Measurements from ENCODE around the gene PHF19.

PHF19 gene

DNA sequence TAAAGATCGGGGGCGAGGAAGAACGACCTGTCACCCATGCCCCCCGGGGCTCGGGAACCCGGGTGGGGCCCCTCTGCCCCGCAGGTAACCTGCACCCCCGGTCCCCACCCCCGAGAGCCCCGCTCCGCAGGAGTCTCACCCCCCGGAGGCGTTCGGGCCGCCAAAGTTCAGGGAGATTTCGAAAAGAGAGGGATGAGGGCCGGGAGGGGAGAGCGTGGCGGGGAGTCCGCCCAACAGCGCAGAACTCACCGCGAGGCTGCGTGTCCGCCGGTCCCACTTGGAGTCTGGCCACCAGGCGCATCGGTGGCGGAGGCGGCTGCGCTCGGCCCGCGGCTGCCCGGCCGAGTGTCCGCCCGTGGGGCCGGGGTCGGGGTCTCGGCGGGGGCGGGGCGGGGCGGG, at the start of gene PHF19:
Gene PHF19 (minus strand): TSS at position 347 of the 399 bp plus-strand sequence. CDS start 2,447 bp downstream, outside the sequence.
- in situ Hi-C loops (cut with MboI; ENCODE audit: low sequenced_read_pairs): no loop called here

GRCh38 chr9:120926397-120926928, 49.5 kb upstream of the PHF19 start, which contains the start of gene TRAF1:
TSS of gene TRAF1 (minus strand) at chr9:120926796. CDS start at chr9:120926075, 721 bp downstream.
- in situ Hi-C loops (cut with MboI; ENCODE audit: low sequenced_read_pairs): loop anchor here (25.0 kb wide), 1 partner anchor 314 kb away; no protein-coding TSS in a partner anchor

DNA sequence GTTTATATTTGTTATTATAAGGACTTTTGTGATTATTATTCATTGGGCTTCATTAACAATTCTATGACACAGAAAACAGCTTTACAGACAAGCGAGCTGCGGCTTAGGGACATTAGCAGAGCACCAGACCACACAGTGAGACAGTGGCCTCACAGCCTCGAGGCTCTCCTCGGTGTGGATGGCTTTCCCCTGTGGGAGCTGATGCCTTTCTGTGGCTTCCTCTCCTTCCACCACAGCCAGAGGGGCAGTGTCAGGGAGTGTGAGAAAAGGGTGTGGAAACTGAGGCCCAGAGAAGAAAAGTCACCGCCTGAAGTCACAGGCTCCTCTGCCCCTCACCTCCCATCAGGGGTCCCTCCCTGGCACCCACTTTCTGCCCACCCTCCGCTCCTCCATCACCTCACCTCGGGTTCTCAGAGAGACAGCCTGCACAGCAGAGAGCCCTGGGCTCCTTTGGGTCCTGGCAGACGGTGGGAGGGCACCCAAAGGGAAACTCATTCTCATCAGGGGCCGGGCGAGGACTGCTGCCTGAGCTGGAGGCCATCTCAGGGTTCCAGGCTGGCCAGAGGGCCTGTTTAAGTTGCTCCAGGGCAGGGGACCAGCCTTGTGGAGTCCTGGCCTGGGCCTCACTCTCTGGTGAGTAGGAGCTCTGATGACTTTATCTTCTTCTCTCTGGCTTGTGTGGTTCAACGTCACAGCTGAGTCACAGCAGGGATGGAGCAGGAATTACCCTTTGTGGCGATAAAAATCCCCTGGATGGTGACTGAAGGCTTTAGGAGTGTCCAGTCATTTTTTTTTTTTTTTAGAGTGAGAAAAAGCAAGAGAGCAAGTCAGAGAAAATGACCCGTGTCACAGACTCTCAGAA, 48.8 kb upstream of the PHF19 start:
- in situ Hi-C loops (cut with MboI; ENCODE audit: low sequenced_read_pairs): loop anchor here (25.0 kb wide), 1 partner anchor 313 kb away; no protein-coding TSS in a partner anchor

DNA sequence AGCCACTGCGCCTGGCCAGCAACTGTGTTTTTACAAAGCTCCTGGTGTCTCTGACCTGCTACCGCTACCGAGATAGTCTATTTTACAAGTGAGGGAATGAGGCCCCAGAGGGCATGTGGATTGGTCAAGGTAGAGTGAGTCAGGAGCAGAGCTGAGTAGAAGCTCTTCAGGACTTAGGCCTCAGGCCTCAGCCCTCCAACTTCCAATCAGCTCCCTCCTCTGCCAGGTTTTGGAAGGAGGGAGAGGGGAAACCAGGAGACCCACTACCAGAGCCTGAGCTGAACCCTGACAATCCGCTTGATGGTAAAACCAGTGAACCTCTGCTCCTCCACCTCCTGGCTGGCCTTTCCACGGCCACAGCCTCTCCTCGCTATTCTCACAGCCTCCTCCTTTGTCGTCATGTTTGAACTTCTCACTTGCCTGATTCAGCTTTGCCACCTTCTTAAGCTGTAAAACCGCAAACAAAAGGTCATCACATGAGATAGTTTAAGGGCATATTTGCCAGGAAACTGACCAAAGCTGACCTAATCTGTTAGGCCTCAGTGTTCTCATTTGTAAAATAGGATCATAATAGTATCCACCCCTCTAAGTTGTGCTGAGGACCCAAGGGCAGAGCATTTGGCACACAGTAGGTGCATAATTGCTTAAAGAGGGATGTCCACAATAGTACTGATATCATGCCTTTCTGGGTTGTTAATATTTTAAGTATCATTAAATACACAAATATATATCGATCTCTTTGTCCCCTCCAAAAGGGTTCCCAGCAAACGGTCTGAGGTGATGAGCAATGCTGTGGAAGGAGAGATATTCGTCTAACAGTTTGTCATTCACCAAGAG, 47.9 kb upstream of the PHF19 start:
- in situ Hi-C loops (cut with MboI; ENCODE audit: low sequenced_read_pairs): loop anchor here (25.0 kb wide), 1 partner anchor 313 kb away; no protein-coding TSS in a partner anchor

DNA sequence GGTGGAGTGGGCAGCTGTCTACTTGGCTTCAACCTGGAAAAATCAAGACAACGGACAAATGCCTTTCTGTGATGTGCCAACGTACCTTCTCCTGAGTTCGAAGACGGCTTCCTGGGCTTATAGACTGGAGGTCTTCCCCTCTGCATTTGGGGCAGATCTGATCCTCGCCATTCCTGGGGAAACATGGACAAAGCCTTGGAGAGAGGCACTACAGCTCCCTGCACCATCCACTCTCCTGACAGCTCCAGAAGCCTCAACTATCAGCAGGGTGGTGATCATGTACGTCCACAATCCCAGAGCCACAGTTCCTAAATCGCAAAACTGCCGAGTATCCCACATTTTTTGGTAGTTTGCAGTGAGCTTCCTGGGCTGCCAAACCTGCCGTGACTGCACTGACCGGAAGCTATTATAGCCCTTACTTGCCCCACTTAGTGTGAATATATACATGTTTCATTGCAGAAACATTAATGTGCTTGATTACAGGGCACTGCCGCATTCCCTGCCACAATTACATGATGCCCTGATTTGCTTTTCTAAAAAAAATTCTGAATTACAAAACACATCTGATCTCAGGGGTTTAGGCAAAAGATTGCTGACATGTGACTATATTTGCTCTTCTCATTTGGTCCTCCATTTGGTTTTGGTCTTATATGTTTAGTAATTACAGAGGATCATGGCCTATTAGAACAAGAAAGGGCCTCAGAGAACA, 46.8 kb upstream of the PHF19 start:
- in situ Hi-C loops (cut with MboI; ENCODE audit: low sequenced_read_pairs): no loop called here

GRCh38 chr9:120922404-120923195, 45.6 kb upstream of the PHF19 start:
- in situ Hi-C loops (cut with MboI; ENCODE audit: low sequenced_read_pairs): no loop called here

DNA sequence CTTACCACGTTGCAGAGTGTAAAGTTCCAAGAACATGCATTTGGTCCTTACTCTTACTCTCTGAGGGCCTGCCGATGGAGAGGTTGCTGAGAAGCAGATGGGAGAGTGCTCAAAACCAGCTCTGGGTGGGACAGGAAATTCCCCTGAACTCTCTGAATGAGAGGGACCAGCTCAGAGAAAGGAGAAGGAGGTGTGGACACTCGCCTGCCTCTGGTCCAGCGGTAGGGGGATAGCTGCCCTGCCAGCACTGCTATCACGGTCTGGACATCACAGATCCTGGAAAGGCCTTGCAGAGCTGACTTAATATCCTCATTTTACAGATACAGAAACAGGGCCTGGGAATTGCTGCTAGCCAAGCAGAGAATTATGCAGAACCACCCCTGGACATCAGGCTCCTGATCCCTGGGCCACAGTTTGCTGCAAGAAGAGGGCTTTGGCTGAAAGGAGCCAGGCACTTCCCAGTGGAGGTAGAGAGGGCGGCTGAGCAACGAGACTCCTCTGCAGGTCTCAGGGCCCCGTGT, 44.7 kb upstream of the PHF19 start:
- in situ Hi-C loops (cut with MboI; ENCODE audit: low sequenced_read_pairs): no loop called here

- in situ Hi-C loops (cut with MboI; ENCODE audit: low sequenced_read_pairs): no loop called here
Measured at GRCh38 chr9:120920806-120921178, 43.8 kb upstream of the PHF19 start.

- in situ Hi-C loops (cut with MboI; ENCODE audit: low sequenced_read_pairs): no loop called here
Measured at GRCh38 chr9:120919843-120920805, 43.1 kb upstream of the PHF19 start.

- in situ Hi-C loops (cut with MboI; ENCODE audit: low sequenced_read_pairs): no loop called here
Measured at GRCh38 chr9:120918931-120919842, 42.2 kb upstream of the PHF19 start.

GRCh38 chr9:120917929-120918762, 41.2 kb upstream of the PHF19 start:
- in situ Hi-C loops (cut with MboI; ENCODE audit: low sequenced_read_pairs): no loop called here

DNA sequence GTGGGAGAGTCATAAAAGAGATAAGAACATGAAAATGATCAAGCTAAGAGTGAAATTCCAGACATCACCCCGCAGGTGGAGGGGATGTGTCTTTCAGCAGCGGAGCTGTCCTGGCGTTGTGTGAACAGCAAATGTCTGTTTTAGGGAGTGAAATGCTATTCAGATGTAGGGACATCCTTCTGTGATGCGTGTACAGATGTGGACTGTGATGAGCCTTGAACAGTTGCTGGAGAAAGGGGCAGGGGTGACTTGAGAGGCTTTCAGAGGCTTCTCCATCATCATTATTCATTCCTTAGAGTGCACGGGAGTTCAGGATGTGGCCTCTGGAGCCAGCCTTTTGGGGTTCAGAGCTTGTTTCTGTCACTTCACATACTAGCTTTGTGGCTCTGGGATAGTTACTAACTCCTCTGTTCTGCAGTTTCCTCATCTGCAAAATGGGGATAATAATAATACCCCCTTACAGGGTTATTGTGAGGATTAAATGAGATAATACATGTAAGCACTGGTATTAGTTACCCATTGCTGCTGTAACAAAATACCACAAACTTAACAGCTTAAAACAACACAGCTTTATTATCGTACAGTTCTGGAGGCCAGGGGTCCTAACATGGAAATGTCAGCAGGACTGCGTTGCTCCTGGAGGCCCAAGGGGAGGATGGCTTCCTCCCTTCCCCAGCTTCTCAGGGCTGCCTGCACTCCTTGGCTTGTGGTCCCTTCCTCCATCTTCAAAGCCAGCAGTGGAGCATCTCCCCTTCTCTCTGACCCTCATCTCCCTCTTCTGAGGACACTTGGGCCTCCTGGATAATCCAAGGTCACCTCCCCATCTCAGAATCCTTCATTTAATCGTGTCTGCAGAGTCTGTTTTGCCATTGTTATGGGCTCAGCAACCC, 40.2 kb upstream of the PHF19 start:
- in situ Hi-C loops (cut with MboI; ENCODE audit: low sequenced_read_pairs): no loop called here

- in situ Hi-C loops (cut with MboI; ENCODE audit: low sequenced_read_pairs): no loop called here
Measured at GRCh38 chr9:120916588-120916987, 39.6 kb upstream of the PHF19 start.

- in situ Hi-C loops (cut with MboI; ENCODE audit: low sequenced_read_pairs): no loop called here
Measured at GRCh38 chr9:120915854-120916470, 39.0 kb upstream of the PHF19 start.

DNA sequence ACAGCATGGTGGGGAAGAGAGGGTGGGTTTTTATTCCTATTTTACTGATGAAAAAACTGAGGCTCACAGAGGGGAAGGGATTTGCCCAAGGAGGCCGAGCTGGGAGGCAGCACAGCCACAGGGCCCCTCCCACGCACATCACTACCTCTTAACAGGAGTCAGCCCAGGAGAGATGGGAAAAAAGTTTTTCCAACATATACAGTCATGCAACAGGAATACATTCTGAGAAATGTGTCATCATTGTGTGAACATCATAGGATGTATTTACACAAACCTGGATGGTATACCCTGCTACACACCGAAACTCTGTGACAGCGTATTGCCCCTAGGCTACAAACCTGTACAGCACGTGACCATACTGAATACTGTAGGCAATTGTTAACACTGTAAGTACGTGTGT, 38.0 kb upstream of the PHF19 start:
- in situ Hi-C loops (cut with MboI; ENCODE audit: low sequenced_read_pairs): no loop called here

All from HL-60/S4 treated with retinoic acid at 250 ng/mL for 4 days and 3 days (cell line).